Suprapubic skin (tissue), 4 donors: ENCODE results near the gene RICTOR. TPM values are rescaled to one million over a fixed set of nuclear protein-coding genes. Genes with fewer than 3 reads are reported as not detected.

Experiments
- DNase-seq, 2 donors: peaks; one replicate each; pipeline ENCODE4 v3.0.0-alpha.2; 2019; ENCODE audit warnings: low spot score in 2 of 2
- H3K27ac ChIP-seq: fragments of 200-600 bp; sonication (generic); one replicate; pipeline ENCODE4 v1.5.1; 2019
- H3K27me3 ChIP-seq: fragments of 200-600 bp; sonication (generic); one replicate; pipeline ENCODE4 v1.5.1; 2019
- H3K36me3 ChIP-seq: fragments of 200-600 bp; sonication (generic); one replicate; pipeline ENCODE4 v1.5.1; 2019
- H3K4me1 ChIP-seq: fragments of 200-600 bp; sonication (generic); one replicate; pipeline ENCODE4 v1.5.1; 2019
- H3K4me3 ChIP-seq: fragments of 200-600 bp; sonication (generic); one replicate; pipeline ENCODE4 v1.5.1; 2019; ENCODE audit warnings: mild to moderate bottlenecking
- H3K9me3 ChIP-seq: fragments of 200-600 bp; sonication (generic); one replicate; pipeline ENCODE4 v1.5.1; 2019
- CTCF ChIP-seq, 2 donors: fragments of 200-600 bp in 1 of 2; fragments of 450-650 bp in 1 of 2; sonication (generic) in 1 of 2; IDR thresholded peaks; one replicate each; pipeline ENCODE4 v1.5.1; 2016 to 2019; ENCODE audit warnings: antibody characterized with exemption in 2 of 2, mild to moderate bottlenecking in 1 of 2, moderate library complexity in 1 of 2
- EP300 ChIP-seq: sonication (generic); formaldehyde crosslinking; IDR thresholded peaks from one replicate; pipeline ENCODE4 v1.6.1; 2017; ENCODE audit warnings: antibody characterized with exemption
- POLR2A ChIP-seq, 2 donors: fragments of 450-650 bp; IDR thresholded peaks; one replicate each; pipeline ENCODE4 v1.6.1; 2017; ENCODE audit warnings: antibody characterized with exemption in 2 of 2, mild to moderate bottlenecking in 2 of 2, moderate library complexity in 2 of 2
- POLR2AphosphoS5 ChIP-seq, 3 donors: sonication (generic); formaldehyde crosslinking; IDR thresholded peaks; one replicate each; pipeline ENCODE4 v1.6.1; 2017; ENCODE audit warnings: antibody characterized with exemption in 3 of 3
- WGBS: methylation state at CpG from one replicate; pipeline ENCODE4 v1.1.5; 2018; 5-methylcytosine and 5-hydroxymethylcytosine counted together
- total RNA-seq, 4 donors: library from RNA; depleted of rRNA; stranded (reverse); fragments of >200 nt; gene quantifications; one replicate each; pipeline ENCODE4 v1.1.0, GENCODE V29; 2016

The RICTOR gene
- total RNA-seq, 4 donors from 2014 or later: 24.9 to 92.6 (median 28.7) TPM

- Histone ChIP-seq H3K4me1 (no peaks in the 10 kb centered on the region), H3K9me3 (no peaks in the 10 kb centered on the region), H3K36me3 (peaks cover 13% of the 10 kb centered on the region), H3K27ac (no peak overlapping the region), H3K27me3 (no peaks in the 10 kb centered on the region), H3K4me3 (no peak overlapping the region)
- no peak for DNase-seq
- 85% methylated on average over 4 of the region's 4 CpGs for WGBS
- TF ChIP-seq POLR2A (IDR thresholded peaks at IDR 0.05) (no peak), CTCF (IDR thresholded peaks at IDR 0.05) (no peak), EP300 (no peak), POLR2AphosphoS5 (IDR thresholded peaks at IDR 0.05) (no peak)
Observed at GRCh38 chr5:39023121-39023520, 51.1 kb downstream of the RICTOR start.

GRCh38 chr5:39022151-39022550, 52.0 kb downstream of the RICTOR start:
- no peak for TF ChIP-seq POLR2AphosphoS5 (IDR thresholded peaks at IDR 0.05)
- no peak for TF ChIP-seq CTCF (IDR thresholded peaks at IDR 0.05)
- no peak for TF ChIP-seq POLR2A (IDR thresholded peaks at IDR 0.05)
- TF ChIP-seq EP300: no peak
- Histone ChIP-seq H3K4me3 (no peak overlapping the region), H3K27ac (no peak overlapping the region), H3K4me1 (no peaks in the 10 kb centered on the region), H3K9me3 (no peaks in the 10 kb centered on the region), H3K27me3 (no peaks in the 10 kb centered on the region), H3K36me3 (peaks cover 13% of the 10 kb centered on the region)
- DNase-seq: no peak
- WGBS: 92% methylated on average over 4 of the region's 4 CpGs

GRCh38 chr5:39021413-39021812, 52.8 kb downstream of the RICTOR start:
- DNase-seq: no peak
- peaks cover 13% of the 10 kb centered on the region for H3K36me3 ChIP-seq
- no peaks in the 10 kb centered on the region for H3K4me1 ChIP-seq
- no peak for TF ChIP-seq EP300
- no peak for TF ChIP-seq POLR2AphosphoS5 (IDR thresholded peaks at IDR 0.05)
- no peak for TF ChIP-seq CTCF (IDR thresholded peaks at IDR 0.05)
- no peak for TF ChIP-seq POLR2A (IDR thresholded peaks at IDR 0.05)
- H3K27ac ChIP-seq: no peak overlapping the region
- 74% methylated on average over 1 of the region's 1 CpG for WGBS
- H3K27me3 ChIP-seq: no peaks in the 10 kb centered on the region
- no peak overlapping the region for H3K4me3 ChIP-seq
- no peaks in the 10 kb centered on the region for H3K9me3 ChIP-seq

- H3K4me1 ChIP-seq: peaks cover 3% of the 10 kb centered on the region
- WGBS: 88% methylated on average over 3 of the region's 3 CpGs
- H3K9me3 ChIP-seq: no peaks in the 10 kb centered on the region
- H3K27ac ChIP-seq: no peak overlapping the region
- peaks cover 13% of the 10 kb centered on the region for H3K36me3 ChIP-seq
- H3K4me3 ChIP-seq: no peak overlapping the region
- DNase-seq: no peak
- no peak for TF ChIP-seq EP300
- TF ChIP-seq CTCF (IDR thresholded peaks at IDR 0.05): no peak
- no peak for TF ChIP-seq POLR2AphosphoS5 (IDR thresholded peaks at IDR 0.05)
- no peak for TF ChIP-seq POLR2A (IDR thresholded peaks at IDR 0.05)
- no peaks in the 10 kb centered on the region for H3K27me3 ChIP-seq
Observed at GRCh38 chr5:39020458-39020857, 53.7 kb downstream of the RICTOR start.

GRCh38 chr5:39019254-39019653, 54.9 kb downstream of the RICTOR start:
- Histone ChIP-seq H3K9me3 (no peaks in the 10 kb centered on the region), H3K27me3 (no peaks in the 10 kb centered on the region), H3K4me1 (peaks cover 6% of the 10 kb centered on the region), H3K27ac (no peak overlapping the region), H3K36me3 (peaks cover 13% of the 10 kb centered on the region), H3K4me3 (no peak overlapping the region)
- WGBS: 83% methylated on average over 4 of the region's 4 CpGs
- no peak for DNase-seq
- TF ChIP-seq CTCF (IDR thresholded peaks at IDR 0.05): no peak
- TF ChIP-seq EP300: no peak
- no peak for TF ChIP-seq POLR2A (IDR thresholded peaks at IDR 0.05)
- TF ChIP-seq POLR2AphosphoS5 (IDR thresholded peaks at IDR 0.05): no peak
